DMS53 treated with DMSO at 0.1 percent for 48 hours (cell line): ENCODE measurements around the gene EXPH5.

Source experiments
- DNase-seq: peaks from one replicate; lab custom pipeline; 2025; ENCODE audit not compliant: unreplicated experiment; lab: John Stamatoyannopoulos, UW

Gene EXPH5

DNA sequence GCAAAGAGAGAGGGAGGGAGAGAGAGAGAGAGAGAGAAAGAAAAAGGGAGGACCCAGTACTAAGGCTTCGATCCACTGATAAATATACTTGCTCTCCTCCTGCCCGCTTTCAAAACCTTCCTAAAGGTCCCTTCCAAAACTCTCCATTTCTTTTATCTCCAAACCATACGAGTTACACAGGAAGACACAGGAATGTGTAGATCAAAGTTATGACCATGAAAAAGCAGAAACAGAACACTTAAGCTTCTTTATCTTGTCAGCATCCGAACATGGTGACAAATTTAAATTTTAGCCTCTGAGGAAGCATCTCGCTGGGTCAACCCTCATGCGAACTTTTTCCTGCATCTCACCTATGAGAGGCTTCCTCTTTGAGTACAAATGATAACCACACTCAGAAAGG, 66.2 kb downstream of the EXPH5 start:
- no peak for DNase-seq

DNA sequence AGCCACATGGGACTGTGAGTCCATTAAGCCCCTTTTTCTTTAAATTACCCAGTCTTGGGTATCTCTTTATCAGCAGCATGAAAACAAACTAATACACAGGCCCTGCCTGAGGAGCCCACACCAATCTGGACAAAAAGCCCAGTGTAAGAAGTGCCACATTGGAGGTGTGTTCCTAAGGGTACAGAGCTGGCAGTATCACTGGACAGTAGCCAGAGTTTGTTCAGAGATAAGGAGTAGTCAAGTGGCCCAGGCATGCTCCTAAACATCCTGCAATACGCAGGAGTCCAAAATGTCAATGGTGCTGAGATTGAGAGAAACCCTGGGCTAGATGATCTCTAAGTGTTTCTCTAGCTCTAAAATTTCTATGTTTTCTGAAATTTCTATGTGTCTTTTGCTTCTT, 68.4 kb downstream of the EXPH5 start:
- no peak for DNase-seq

DNA sequence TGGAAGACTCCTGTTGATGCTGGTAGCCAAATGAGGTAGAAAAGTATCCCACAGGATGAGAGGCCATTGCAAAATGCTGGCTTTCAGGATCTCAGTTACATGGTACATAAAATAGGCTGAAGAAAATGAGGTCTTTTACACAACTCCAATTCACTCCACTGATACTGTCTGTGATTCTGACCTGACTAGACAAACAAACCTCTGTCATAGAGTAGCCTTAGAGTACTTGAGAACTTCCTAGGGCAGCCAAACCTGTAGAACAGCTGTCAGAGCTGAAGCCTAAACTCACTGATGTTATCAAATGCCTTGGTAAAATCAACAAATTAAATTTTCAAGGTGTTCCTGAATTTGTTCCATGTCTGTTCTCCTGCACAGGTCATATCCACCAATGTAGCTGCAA, 69.1 kb downstream of the EXPH5 start:
- DNase-seq: peak; percentile 18

GRCh38 chr11:108522318-108522717, 71.2 kb downstream of the EXPH5 start:
- DNase-seq: no peak

GRCh38 chr11:108518581-108518980, 75.0 kb downstream of the EXPH5 start:
- DNase-seq: no peak

DNA sequence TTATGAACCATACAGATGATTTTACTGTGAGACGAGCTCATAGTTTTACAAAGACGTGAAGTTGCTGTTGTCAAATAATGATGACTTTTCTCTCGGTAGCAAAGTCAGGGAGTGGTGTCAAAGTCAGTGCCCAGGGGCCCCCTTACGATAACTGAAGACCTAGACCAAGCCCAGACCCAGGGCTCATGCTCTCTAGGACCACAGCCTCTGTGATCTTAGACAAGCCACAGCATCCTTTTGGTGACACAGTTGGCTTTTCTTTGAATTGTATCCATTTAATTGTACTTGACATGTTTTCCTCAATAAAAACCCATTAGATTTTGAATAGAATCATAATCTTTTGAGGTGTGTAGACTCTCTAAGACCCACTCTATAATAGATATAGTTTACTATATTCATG, 77.4 kb downstream of the EXPH5 start:
- DNase-seq: no peak

- no peak for DNase-seq
Observed at GRCh38 chr11:108512708-108513107, 80.9 kb downstream of the EXPH5 start.

DNA sequence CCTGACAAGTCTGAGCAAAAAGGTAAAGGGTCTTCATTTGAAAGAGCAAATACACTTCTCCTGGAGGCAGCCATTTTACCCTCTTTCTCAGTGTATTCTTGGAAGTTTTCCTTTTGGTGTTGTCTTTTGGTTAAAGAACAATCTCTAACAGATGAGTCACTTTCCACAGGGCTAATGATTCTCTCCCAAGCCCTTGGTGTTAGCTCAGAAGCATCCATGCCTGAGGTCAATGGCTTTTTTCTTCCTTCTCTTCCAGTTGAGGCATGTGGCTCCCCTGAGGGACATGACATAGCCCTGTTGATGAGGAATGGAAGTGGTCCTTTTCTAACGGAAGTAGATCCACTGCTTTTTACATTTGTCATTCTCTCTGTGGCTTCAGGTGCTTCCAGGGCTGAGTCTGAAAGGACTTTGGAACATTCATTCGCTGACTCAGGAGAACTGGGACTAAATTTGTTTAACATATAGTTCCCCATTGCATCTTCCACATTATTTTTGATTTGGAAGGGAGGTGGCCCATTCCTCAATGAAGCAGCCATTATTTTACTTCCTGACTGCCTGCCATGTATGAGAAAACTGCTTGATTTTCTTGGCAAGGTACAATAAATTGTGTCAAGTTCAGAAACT, 81.6 kb downstream of the EXPH5 start:
- DNase-seq: no peak

DNA sequence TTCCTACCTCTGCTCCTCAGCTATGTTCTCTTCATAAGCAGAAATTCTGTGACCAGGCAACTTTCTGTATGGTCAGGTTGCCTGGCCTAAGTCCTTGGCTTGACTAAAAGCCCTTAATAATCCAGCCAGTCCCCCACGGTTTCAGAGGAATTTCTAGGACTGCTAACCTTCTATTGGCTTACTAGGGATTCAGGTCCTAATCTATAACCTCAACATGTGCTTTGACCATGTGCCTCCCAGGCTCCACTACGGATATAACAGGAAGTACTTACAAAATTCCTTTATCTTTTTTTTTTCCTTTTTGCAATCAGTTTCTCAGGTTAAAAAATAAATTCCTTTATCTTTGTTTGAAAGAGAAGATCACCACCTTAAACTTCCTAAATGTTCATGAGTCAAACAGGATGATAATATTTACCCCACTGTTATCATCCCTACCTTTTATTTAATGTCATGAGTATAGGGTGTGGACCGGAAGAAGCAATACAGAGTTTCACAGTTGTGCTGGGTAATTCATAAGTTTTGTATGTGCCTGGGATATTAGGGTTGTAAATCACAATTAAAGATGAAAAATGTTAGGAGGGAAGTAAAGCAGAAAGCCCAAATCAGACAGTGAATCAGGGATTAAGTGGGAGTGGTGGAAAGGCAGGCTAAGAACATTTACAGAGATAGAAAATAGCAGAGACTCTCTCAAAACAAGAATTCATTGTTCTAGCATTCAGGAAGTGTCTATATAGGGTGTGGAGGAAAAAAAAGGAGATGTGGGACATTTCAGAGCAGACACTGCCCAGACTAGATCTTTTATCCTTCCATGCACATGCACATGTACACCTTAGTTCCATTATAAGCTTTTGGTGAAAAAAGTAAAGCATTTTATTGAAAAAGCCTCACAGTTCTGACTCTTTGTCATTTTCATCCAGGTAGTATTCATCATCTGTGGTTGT, 84.6 kb downstream of the EXPH5 start:
- DNase-seq: no peak

DNA sequence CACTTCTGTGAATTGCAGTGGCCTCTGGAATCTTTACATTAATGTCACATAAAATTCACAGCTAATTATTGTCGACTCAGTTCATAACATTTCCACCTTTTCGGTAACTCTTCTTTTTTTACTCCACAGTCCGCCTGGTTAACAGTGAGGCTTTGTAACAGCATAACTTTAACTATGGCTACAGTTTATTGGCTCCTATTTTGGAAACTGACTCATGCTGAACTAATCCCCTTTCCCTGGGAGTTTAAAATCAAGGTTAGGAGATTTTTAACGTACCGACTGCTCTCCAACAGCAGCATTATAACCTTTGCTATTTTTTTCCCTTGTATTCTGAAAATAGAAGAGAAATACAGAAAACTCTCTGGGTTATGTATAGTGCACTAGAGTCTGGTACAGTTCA, 92.2 kb downstream of the EXPH5 start:
- no peak for DNase-seq

GRCh38 chr11:108500721-108501120, 92.8 kb downstream of the EXPH5 start:
- DNase-seq: no peak

- no peak for DNase-seq
Observed at GRCh38 chr11:108500169-108500568, 93.4 kb downstream of the EXPH5 start.

DNA sequence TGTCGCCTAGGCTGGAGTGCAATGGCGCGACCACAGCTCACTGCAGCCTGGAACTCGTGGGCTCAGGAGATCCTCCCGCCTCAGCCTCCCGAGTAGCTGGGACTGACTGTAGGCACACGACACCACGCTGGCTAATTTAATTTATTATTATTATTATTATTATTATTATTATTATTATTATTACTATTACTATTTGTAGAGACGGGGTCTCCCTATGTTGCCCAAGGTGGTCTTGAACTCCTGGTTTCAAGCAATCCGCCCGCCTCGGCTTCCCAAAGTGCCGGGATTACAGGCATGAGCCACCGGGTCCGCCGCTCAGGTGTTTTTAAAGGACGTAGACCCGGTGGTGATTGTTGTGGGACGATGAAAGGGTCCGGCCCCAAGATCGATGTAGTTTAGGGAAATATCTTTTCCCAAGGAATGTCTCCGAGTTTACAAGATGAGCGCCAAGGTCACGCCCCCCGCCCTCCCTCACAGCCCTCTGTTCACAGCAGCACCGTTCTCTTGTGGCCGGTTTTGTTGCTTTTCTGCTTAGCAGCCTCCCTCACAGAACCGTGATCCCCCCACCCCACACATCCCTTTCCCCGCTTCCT, 94.7 kb downstream of the EXPH5 start:
- DNase-seq: no peak

GRCh38 chr11:108498046-108498815, 95.3 kb downstream of the EXPH5 start, which contains the start of gene POGLUT3:
Gene POGLUT3, minus strand, starts transcription at chr11:108498384. Its CDS starts 18 bp downstream, at chr11:108498366.
- peak; percentile 25 for DNase-seq

- peak; percentile 79 for DNase-seq
Observed at GRCh38 chr11:108497317-108498045, 96.1 kb downstream of the EXPH5 start.

- DNase-seq: no peak
Observed at GRCh38 chr11:108496643-108497256, 96.8 kb downstream of the EXPH5 start.

DNA sequence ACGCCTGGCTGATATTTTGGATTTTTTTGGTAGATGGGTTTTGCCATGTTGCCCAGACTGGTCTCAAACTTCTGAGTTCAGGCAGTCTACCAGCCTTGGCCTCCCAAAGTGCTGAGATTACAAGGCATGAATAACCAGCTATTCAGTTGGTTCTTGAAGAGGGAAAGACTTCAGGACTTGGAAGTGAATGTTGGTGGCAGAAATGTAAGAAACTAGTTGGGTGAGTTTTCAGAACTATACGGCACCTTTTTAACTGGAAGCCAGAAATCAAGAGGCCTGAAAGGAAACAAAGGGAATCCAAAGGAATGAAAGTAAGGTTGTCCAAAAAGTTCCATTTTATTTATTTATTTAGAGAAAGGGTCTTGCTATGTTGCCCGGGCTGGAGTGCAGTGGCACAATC, 98.2 kb downstream of the EXPH5 start:
- no peak for DNase-seq

DNA sequence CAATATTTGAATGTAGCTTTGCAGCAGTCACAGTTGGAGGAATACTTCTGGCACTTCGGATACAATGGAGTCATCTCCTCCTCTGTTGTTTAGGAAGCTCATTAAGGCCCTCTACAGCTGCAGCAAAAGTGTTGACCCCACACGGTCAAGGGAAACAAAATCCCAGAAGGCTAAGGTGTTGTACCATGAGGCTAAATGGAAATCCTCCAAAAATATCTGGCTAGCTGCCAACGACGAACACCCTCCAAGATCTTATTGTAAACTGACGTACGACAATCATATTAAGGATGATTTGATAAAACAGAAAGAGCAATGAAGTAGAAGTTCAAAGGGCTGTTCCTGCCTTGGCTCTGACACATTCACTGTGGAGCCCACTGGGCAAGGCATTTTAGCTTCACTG, 99.4 kb downstream of the EXPH5 start:
- no peak for DNase-seq

DNA sequence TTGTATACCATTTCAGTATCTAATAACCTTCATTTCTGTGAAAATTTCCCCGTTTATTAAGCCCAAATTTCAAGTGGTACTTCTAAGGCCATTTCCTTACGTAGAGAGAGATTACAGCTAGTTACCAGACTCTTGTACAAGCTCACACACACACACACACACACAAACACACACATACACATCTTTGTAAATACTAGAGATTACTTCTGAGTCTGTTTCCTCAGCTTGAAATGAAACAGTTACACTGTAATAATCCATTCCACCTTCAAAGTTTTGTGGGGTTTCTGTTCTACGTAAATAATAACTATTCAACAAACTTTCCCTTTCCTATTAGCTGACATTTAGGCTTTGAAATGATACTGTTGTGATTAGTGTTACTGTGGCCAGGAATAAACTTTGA, 101.6 kb downstream of the EXPH5 start:
- DNase-seq: no peak

DNA sequence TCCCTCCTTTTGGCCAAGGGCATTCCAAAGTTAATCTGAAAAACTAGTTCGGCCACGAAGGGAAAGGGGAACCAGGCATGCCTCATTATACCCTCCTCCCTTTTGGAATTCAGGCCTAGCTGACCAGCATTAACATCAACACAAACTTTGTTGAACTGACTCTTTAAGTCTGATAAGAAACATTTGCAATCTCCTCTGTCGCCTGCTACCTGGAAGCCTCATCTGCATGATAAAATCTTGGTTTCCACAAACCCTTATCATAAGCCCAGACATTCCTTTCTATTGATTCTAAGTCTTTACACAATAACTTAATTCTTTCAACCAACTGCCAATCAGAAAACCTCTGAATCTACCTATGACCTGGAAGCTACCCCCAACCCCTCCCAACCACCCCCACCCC, 106.7 kb downstream of the EXPH5 start:
- no peak for DNase-seq
